Endothelial cell (in vitro differentiated cells): ENCODE results near the gene MPLKIP. TPM values are rescaled to one million over a fixed set of nuclear protein-coding genes. Genes with fewer than 3 reads are reported as not detected.
"Not testable (repeated sequence)": the region's sequence is repeated elsewhere in the genome, so short reads cannot be mapped to it uniquely, and the experiment has no call there.

ENCODE experiments used
- DNase-seq: peaks from one replicate; pipeline ENCODE4 v3.0.0; 2021; ENCODE audit warnings: low spot score
- H3K27ac Mint-ChIP-seq: one replicate; pipeline ENCODE4 v1.8.0; 2021; ENCODE audit warnings: mixed read lengths, inconsistent platforms; ENCODE audit not compliant: unreplicated experiment
- H3K27me3 Mint-ChIP-seq: one replicate; pipeline ENCODE4 v1.8.0; 2021; ENCODE audit warnings: mild to moderate bottlenecking, moderate library complexity, mixed read lengths, inconsistent platforms; ENCODE audit not compliant: unreplicated experiment
- H3K36me3 Mint-ChIP-seq: one replicate; pipeline ENCODE4 v1.8.0; 2021; ENCODE audit warnings: mild to moderate bottlenecking, low read depth, mixed read lengths, inconsistent platforms; ENCODE audit not compliant: unreplicated experiment
- H3K4me1 Mint-ChIP-seq: one replicate; pipeline ENCODE4 v1.8.0; 2021; ENCODE audit warnings: mild to moderate bottlenecking, mixed read lengths, inconsistent platforms; ENCODE audit not compliant: unreplicated experiment
- H3K4me3 Mint-ChIP-seq: one replicate; pipeline ENCODE4 v1.8.0; 2021; ENCODE audit warnings: mild to moderate bottlenecking, mixed read lengths, inconsistent platforms; ENCODE audit not compliant: unreplicated experiment
- H3K9me3 Mint-ChIP-seq: one replicate; pipeline ENCODE4 v1.8.0; 2021; ENCODE audit warnings: mixed read lengths, inconsistent platforms; ENCODE audit not compliant: unreplicated experiment
- CTCF ChIP-seq: fragments of 200-600 bp; sonication (generic); IDR thresholded peaks from one replicate; pipeline ENCODE4 v1.5.0; 2021; ENCODE audit warnings: antibody characterized with exemption; ENCODE audit not compliant: unreplicated experiment
- total RNA-seq: library from RNA; stranded (reverse); fragmentation: NEBNext Ultra II Directional; extraction: Animal tissue kit (Norgen Biotek cat#: 25700); gene quantifications from one replicate; pipeline ENCODE4 v1.2.1, GENCODE V29; 2021; ENCODE audit not compliant: unreplicated experiment

The MPLKIP gene
- total RNA-seq, 1 donor from 2014 or later, result 25.0 TPM

GRCh38 chr7:40137563-40137962, 3.1 kb upstream of the MPLKIP start:
- Mint-ChIP-seq H3K9me3 (no peaks in the 10 kb centered on the region), H3K4me1 (peaks cover 10% of the 10 kb centered on the region), H3K27ac (no peak overlapping the region), H3K4me3 (no peak overlapping the region), H3K27me3 (peaks cover 5% of the 10 kb centered on the region), H3K36me3 (no peaks in the 10 kb centered on the region)
- DNase-seq, result no peak
- TF ChIP-seq CTCF, result no peak

GRCh38 chr7:40135317-40135610, 842 bp upstream of the MPLKIP start:
- Mint-ChIP-seq H3K36me3 (no peaks in the 10 kb centered on the region), H3K4me3 (peak overlapping the region; percentile 89), H3K4me1 (peaks cover 12% of the 10 kb centered on the region), H3K9me3 (no peaks in the 10 kb centered on the region), H3K27me3 (peaks cover 5% of the 10 kb centered on the region), H3K27ac (no peak overlapping the region)
- TF ChIP-seq CTCF, result no peak
- DNase-seq, result no peak

- DNase-seq, result peak; percentile 45
Measured at GRCh38 chr7:40133561-40134427, 628 bp downstream of the MPLKIP start.

GRCh38 chr7:40122940-40123254, 11.5 kb downstream of the MPLKIP start:
- DNase-seq, result no peak
- Mint-ChIP-seq H3K27ac (no peak overlapping the region), H3K36me3 (no peaks in the 10 kb centered on the region), H3K9me3 (no peaks in the 10 kb centered on the region), H3K4me3 (no peak overlapping the region), H3K4me1 (peaks cover 11% of the 10 kb centered on the region), H3K27me3 (peaks cover 1% of the 10 kb centered on the region)
- no peak for TF ChIP-seq CTCF

More at GRCh38 chr7:40133561-40134427, 628 bp downstream of the MPLKIP start:
- TF ChIP-seq CTCF, result no peak
- H3K4me1 Mint-ChIP-seq, result peaks cover 12% of the 10 kb centered on the region
- H3K27ac Mint-ChIP-seq, result peak overlapping the region; percentile 74
- peaks cover 3% of the 10 kb centered on the region for H3K27me3 Mint-ChIP-seq
- peak overlapping the region; percentile 95 for H3K4me3 Mint-ChIP-seq
- no peaks in the 10 kb centered on the region for H3K36me3 Mint-ChIP-seq
- no peaks in the 10 kb centered on the region for H3K9me3 Mint-ChIP-seq

- not testable (repeated sequence) for H3K27ac Mint-ChIP-seq, H3K4me3 Mint-ChIP-seq, H3K9me3 Mint-ChIP-seq, H3K36me3 Mint-ChIP-seq, H3K27me3 Mint-ChIP-seq, DNase-seq
- H3K4me1 Mint-ChIP-seq, result peaks cover 11% of the 10 kb centered on the region
Measured at GRCh38 chr7:40122100-40122939, 12.1 kb downstream of the MPLKIP start.
